ENCODE measurements around the gene TOR3A. TPM values are rescaled to one million over a fixed set of nuclear protein-coding genes. Genes with fewer than 3 reads are reported as not detected.

Gene TOR3A
- total and polyA plus RNA-seq, 2 of the 8 experiments (the other 6 are each of a cell fraction or from before 2014, with no cell fraction given), result 15.3 to 21.4 TPM

GRCh38 chr1:179099891-179100290 is 18.0 kb downstream of the TOR3A start:
- no peak overlapping the region for H3K23ac ChIP-seq (ENCODE audit: insufficient read length)
- H2BK20ac ChIP-seq (ENCODE audit: low read length), result no peak overlapping the region
- H4K5ac ChIP-seq (ENCODE audit: insufficient read length, low read depth, low read length), result no peak overlapping the region
- H3K36me3 ChIP-seq (ENCODE audit: control insufficient read depth in 2 of 4, insufficient read depth in 4 of 4, low read length in 3 of 4), result peaks cover 4 to 17% (median 15%) of the 10 kb centered on the region in 4 experiments
- no peak overlapping the region for H2BK5ac ChIP-seq (ENCODE audit: low read depth, low read length)
- no peak overlapping the region for H2BK15ac ChIP-seq (ENCODE audit: low read length)
- ChIA-PET POLR2A (ENCODE audit: partially characterized antibody) (interaction anchor here (1.4 to 1.5 kb wide), 2 partner anchors 8 to 18 kb away, joined by 3 to 6 read pairs; partner anchors contain the start of gene TOR3A), CTCF (ENCODE audit: partially characterized antibody) (interaction anchor here (0.6 to 2.0 kb wide), 4 partner anchors 9 to 97 kb away, joined by 3 to 7 read pairs (median 3); no protein-coding TSS in a partner anchor)
- no peaks in the 10 kb centered on the region for H3K27me3 ChIP-seq (replicated peaks in 1 of 4; ENCODE audit: control insufficient read depth in 3 of 4, extremely low read depth in 1 of 4, insufficient read depth in 3 of 4, low read length in 3 of 4)
- FAIRE-seq (no peak), DNase-seq (ENCODE audit: low read depth in 1 of 2, low spot score in 2 of 2) (no peak)
- no peak overlapping the region for H3K4ac ChIP-seq (replicated peaks; ENCODE audit: insufficient read length, low read depth, low read length)
- H3K9ac ChIP-seq (replicated peaks in 1 of 4; ENCODE audit: extremely low read depth in 1 of 4, low read depth in 3 of 4, low read length in 3 of 4), result no peak overlapping the region
- no peak overlapping the region for H3K4me3 ChIP-seq (ENCODE audit: extremely low read depth in 1 of 4, insufficient read depth in 2 of 4, low read depth in 3 of 4, low read length in 4 of 4)
- no peak overlapping the region for H2BK120ac ChIP-seq (replicated peaks; ENCODE audit: low read depth, low read length)
- no peak overlapping the region for H3K27ac ChIP-seq (ENCODE audit: low read depth, low read length)
- no peak overlapping the region for H2BK12ac ChIP-seq (ENCODE audit: low read depth, low read length)
- no peak overlapping the region for H3K56ac ChIP-seq (replicated peaks; ENCODE audit: insufficient read length, low read depth, low read length)
- peaks cover 0 to 5% (median 0%) of the 10 kb centered on the region in 4 experiments; a peak in 1 of 7 replicates for H3K4me1 ChIP-seq (replicated peaks in 1 of 4; ENCODE audit: control insufficient read depth in 3 of 4, insufficient read depth in 4 of 4, low read length in 3 of 4)
- no peaks in the 10 kb centered on the region for H3K23me2 ChIP-seq (ENCODE audit: low read depth, low read length)
- WGBS, 2 experiments (ENCODE audit: extremely low coverage in 1 of 2, insufficient coverage in 1 of 2, insufficient read length in 1 of 2, insufficient replicate concordance in 2 of 2, low coverage in 1 of 2, low lambda C conversion rate in 2 of 2, missing lambda C conversion rate in 1 of 2), result 98% methylated on average over 4 of the region's 4 CpGs; no CpG with 5 or more reads in 1 of the 2 experiments
- TF ChIP-seq ATF2 (IDR thresholded peaks at IDR 0.05; ENCODE audit: low read length) (no peak), CBX5 (IDR thresholded peaks at IDR 0.05; ENCODE audit: low read depth, low read length) (no peak), SRF (IDR thresholded peaks at IDR 0.05; ENCODE audit: low read depth, low read length) (no peak)
- H3K79me2 ChIP-seq (ENCODE audit: control insufficient read depth in 1 of 2, insufficient read depth in 2 of 2, low read length in 2 of 2), result no peaks in the 10 kb centered on the region
- H3K4me2 ChIP-seq (ENCODE audit: insufficient read depth in 1 of 2, low read depth in 2 of 2, low read length in 2 of 2), result no peak overlapping the region
- H3K9me3 ChIP-seq (ENCODE audit: insufficient read depth in 2 of 2, low read depth in 1 of 2, low read length in 1 of 2), result no peaks in the 10 kb centered on the region
- H3K18ac ChIP-seq (ENCODE audit: extremely low read depth, low read length), result no peak overlapping the region
- H2AFZ ChIP-seq (ENCODE audit: low read length), result no peak overlapping the region
- H3K14ac ChIP-seq (ENCODE audit: insufficient read length), result no peak overlapping the region
- H4K20me1 ChIP-seq (replicated peaks in 1 of 2; ENCODE audit: control insufficient read depth in 1 of 2, insufficient read depth in 2 of 2, low read length in 2 of 2), result no peaks in the 10 kb centered on the region
- H4K91ac ChIP-seq (replicated peaks; ENCODE audit: insufficient read length, low read length), result no peak overlapping the region
- H3K79me1 ChIP-seq (ENCODE audit: low read depth, low read length), result no peaks in the 10 kb centered on the region
- no peak overlapping the region for H2AK5ac ChIP-seq (ENCODE audit: low read depth, low read length)
- H4K8ac ChIP-seq (ENCODE audit: extremely low read depth, insufficient read depth, low read length), result no peak overlapping the region

Measured in H1 (cell line).